GM12878 (cell line): ENCODE data around the gene EGF.

Experiments
- CEBPB ChIP-seq, 2 experiments: fragments of 150-350 bp in 1 of 2; IDR thresholded peaks; 2 replicates each; pipeline ENCODE4 v1.6.1; 2012 to 2014; ENCODE audit warnings: low read depth in 2 of 2, low read length in 2 of 2, borderline replicate concordance in 1 of 2, inconsistent platforms in 1 of 2
- CTCF ChIP-seq, 3 experiments: IDR thresholded peaks in 2 of 3; conservative IDR thresholded peaks in 1 of 3; 2 replicates each; pipeline ENCODE4 v1.5.1; 2011; ENCODE audit warnings: low read depth in 3 of 3, low read length in 3 of 3, mild to moderate bottlenecking in 3 of 3, control low read depth in 2 of 3, moderate library complexity in 2 of 3, inconsistent platforms in 1 of 3, mixed read lengths in 1 of 3; ENCODE audit not compliant: control insufficient read depth in 2 of 3, insufficient read depth in 1 of 3; ENCODE audit errors: extremely low read depth in 1 of 3
- ESRRA ChIP-seq: IDR thresholded peaks from 2 replicates; pipeline ENCODE4 v1.6.1; 2012; ENCODE audit warnings: mild to moderate bottlenecking, low read length, improper control_type of control experiment
- NFIC ChIP-seq: IDR thresholded peaks from 2 replicates; pipeline ENCODE4 v1.6.1; 2012; ENCODE audit warnings: low read depth, mild to moderate bottlenecking, inconsistent platforms, low read length, moderate library complexity
- PAX5 ChIP-seq: IDR thresholded peaks from 2 replicates; pipeline ENCODE4 v1.6.1; 2011; ENCODE audit warnings: low read depth, low read length, borderline replicate concordance
- POLR2AphosphoS5 ChIP-seq: IDR thresholded peaks from 2 replicates; pipeline ENCODE4 v1.6.1; 2011; ENCODE audit warnings: mild to moderate bottlenecking, low read length, inconsistent platforms
- RCOR1 ChIP-seq: conservative IDR thresholded peaks from 2 replicates; pipeline ENCODE4 v1.6.1; 2012; ENCODE audit warnings: low read depth, low read length, improper control_type of control experiment
- ZNF274 ChIP-seq: IDR thresholded peaks from one replicate; pipeline ENCODE4 v1.8.0; 2011; ENCODE audit not compliant: insufficient read length, insufficient read depth

- TF ChIP-seq CTCF (IDR thresholded peaks at IDR 0.05 in 2 of 3, conservative IDR thresholded peaks at IDR 0.05 in 1 of 3; ENCODE audit: control insufficient read depth in 2 of 3, extremely low read depth in 1 of 3, insufficient read depth in 1 of 3, low read depth in 3 of 3, low read length in 3 of 3): no peak
- TF ChIP-seq NFIC: peak; percentile 75
- no peak for TF ChIP-seq PAX5
- TF ChIP-seq ZNF274: no peak
- no peak for TF ChIP-seq POLR2AphosphoS5
- no peak for TF ChIP-seq RCOR1
- no peak for TF ChIP-seq ESRRA
- no peak for TF ChIP-seq CEBPB (IDR thresholded peaks at IDR 0.05; ENCODE audit: borderline replicate concordance in 1 of 2, low read depth in 2 of 2, low read length in 2 of 2)
Measured at GRCh38 chr4:110059556-110060191, 147.0 kb downstream of the EGF start.
